K562 (cell line): ENCODE measurements around the gene SPATA32. TPM values are rescaled to one million over a fixed set of nuclear protein-coding genes. Genes with fewer than 3 reads are reported as not detected.

Source experiments
- ATAC-seq: fragments of 200-7000 bp; cut with Tn5 transposase; 3 replicates; pipeline ENCODE4 v1.9.1; 2020; ENCODE audit warnings: moderate library complexity
- BruUV-seq: library from RNA; stranded (reverse); fragments of 400-500 nt; replicated peaks from 2 replicates; lab custom pipeline; 2021; lab: Mats Ljungman, UMichigan
- CTCF ChIA-PET: fragments of 300-600 bp; formaldehyde crosslinking; extraction: SDS; loops from one replicate; lab custom pipeline; 2021; ENCODE audit warnings: low intra/inter-chr PET ratio; lab: Yijun Ruan, JAX
- POLR2A ChIA-PET: fragments of 300-600, 350-650 bp; sonication (Branson Sonifier 250); formaldehyde crosslinking; extraction: SDS; loops from one replicate; lab custom pipeline; 2021; ENCODE audit warnings: antibody characterized with exemption, inconsistent platforms; lab: Yijun Ruan, JAX
- DNase-seq, 4 experiments: peaks; one replicate each; pipeline versions ENCODE4 v3.0.0 to v3.0.0-alpha.2; 2011 to 2018; ENCODE audit warnings: low spot score in 3 of 4, mixed read lengths in 3 of 4; ENCODE audit errors: extremely low read depth in 1 of 4
- FAIRE-seq: peaks from 2 replicates; lab custom pipeline; 2011; peaks lifted over from hg19 to GRCh38; lab: Jason Lieb, UNC
- H2AFZ ChIP-seq: 2 replicates; pipeline ENCODE4 v1.6.0; 2011; ENCODE audit warnings: low read depth, low read length, control low read depth, inconsistent platforms
- H3K27ac ChIP-seq: fragments of 200-600 bp; 3 replicates; pipeline ENCODE4 v1.8.0; 2011; ENCODE audit warnings: low read depth, mild to moderate bottlenecking, control low read depth, inconsistent platforms, low read length, moderate library complexity, mixed read lengths; ENCODE audit errors: extremely low read depth
- H3K27me3 ChIP-seq, 2 experiments: fragments of 300-600 bp in 1 of 2; 2 replicates in 1 of 2; 3 replicates in 1 of 2; pipeline versions ENCODE4 v1.6.0 to v1.8.0; 2011; ENCODE audit warnings: inconsistent platforms in 2 of 2, low read length in 2 of 2, mild to moderate bottlenecking in 1 of 2, mixed read lengths in 1 of 2, moderate library complexity in 1 of 2; ENCODE audit not compliant: control insufficient read depth in 2 of 2, insufficient read depth in 2 of 2
- H3K36me3 ChIP-seq: fragments of 300-600 bp; 3 replicates; pipeline ENCODE4 v1.8.0; 2011; ENCODE audit warnings: mild to moderate bottlenecking, low read length, inconsistent platforms; ENCODE audit not compliant: control insufficient read depth, insufficient read depth
- H3K4me1 ChIP-seq, 2 experiments: fragments of 200-600 bp in 1 of 2; replicated peaks in 1 of 2; 2 replicates in 1 of 2; 3 replicates in 1 of 2; pipeline versions ENCODE4 v1.5.1 to v1.8.0; 2011; ENCODE audit warnings: inconsistent platforms in 2 of 2, low read length in 2 of 2, mild to moderate bottlenecking in 1 of 2, mixed read lengths in 1 of 2, moderate library complexity in 1 of 2; ENCODE audit not compliant: control insufficient read depth in 2 of 2, insufficient read depth in 2 of 2
- H3K4me2 ChIP-seq: 2 replicates; pipeline ENCODE4 v1.6.1; 2011; ENCODE audit warnings: low read length, control low read depth, inconsistent platforms, mixed read lengths; ENCODE audit not compliant: insufficient read depth
- H3K4me3 ChIP-seq: fragments of 200-600 bp; sonication (generic), shearing (Covaris generic); 2 replicates; pipeline ENCODE4 v1.5.1; 2016; ENCODE audit warnings: control low read depth, inconsistent platforms
- H3K79me2 ChIP-seq: fragments of 200-600 bp; 3 replicates; pipeline ENCODE4 v1.8.0; 2011; ENCODE audit warnings: low read length, inconsistent platforms; ENCODE audit not compliant: control insufficient read depth, insufficient read depth
- H3K9ac ChIP-seq, 2 experiments: 2 replicates each; pipeline versions ENCODE4 v1.6.0 to v1.6.1; 2011; ENCODE audit warnings: low read depth in 2 of 2, low read length in 2 of 2, control low read depth in 1 of 2, inconsistent platforms in 1 of 2, mild to moderate bottlenecking in 1 of 2, mixed read lengths in 1 of 2; ENCODE audit not compliant: insufficient read depth in 1 of 2
- H3K9me1 ChIP-seq: one replicate; pipeline ENCODE4 v1.6.0; 2011; ENCODE audit warnings: inconsistent platforms, mild to moderate bottlenecking, low read length, moderate library complexity; ENCODE audit not compliant: control insufficient read depth, insufficient read depth
- H3K9me3 ChIP-seq: replicated peaks from 2 replicates; pipeline ENCODE4 v1.5.1; 2011; ENCODE audit warnings: low read depth, low read length, inconsistent platforms; ENCODE audit not compliant: control insufficient read depth, insufficient read depth
- H4K20me1 ChIP-seq: replicated peaks from 2 replicates; pipeline ENCODE4 v1.6.1; 2011; ENCODE audit warnings: low read length, inconsistent platforms, mixed read lengths; ENCODE audit not compliant: control insufficient read depth, insufficient read depth
- NRF1 ChIP-seq, 2 experiments: fragments of 450-650 bp; IDR thresholded peaks in 1 of 2; conservative IDR thresholded peaks in 1 of 2; 2 replicates each; pipeline ENCODE4 v1.6.1; 2014; ENCODE audit warnings: mild to moderate bottlenecking in 2 of 2
- PREB ChIP-seq: sonication (generic); formaldehyde crosslinking; IDR thresholded peaks from 2 replicates; pipeline ENCODE4 v1.8.1; 2023; ENCODE audit warnings: mild to moderate bottlenecking, missing genetic modification reagents
- RFX1 ChIP-seq: fragments of 450-650 bp; IDR thresholded peaks from 2 replicates; pipeline ENCODE4 v1.6.1; 2016; ENCODE audit warnings: mild to moderate bottlenecking, moderate library complexity
- ZNF407 ChIP-seq: fragments of 450-650 bp; IDR thresholded peaks from 2 replicates; pipeline ENCODE4 v1.6.1; 2016; ENCODE audit warnings: low read depth
- WGBS: fragments of 100-300 bp; shearing (Covaris generic); methylation state at CpG from one replicate; pipeline ENCODE4 v1.1.6; 2016; ENCODE audit warnings: low coverage, mixed read lengths; ENCODE audit not compliant: insufficient coverage; ENCODE audit errors: missing lambda C conversion rate; 5-methylcytosine and 5-hydroxymethylcytosine counted together
- in situ Hi-C: fragments of 300-500 bp; cut with MboI; formaldehyde crosslinking; loops from 4 replicates; pipeline ENCODE4 v1.15.0; 2018; ENCODE audit warnings: inconsistent platforms, mixed read lengths
- intact Hi-C: fragments of 100-400 bp; cut with micrococcal nuclease; formaldehyde crosslinking; loops from 2 replicates; pipeline ENCODE4 v1.14.2; 2022
- polyA plus RNA-seq, 8 experiments: library from polyadenylated mRNA; depleted of rRNA in 4 of 8; stranded (reverse) in 5 of 8; unstranded in 3 of 8; fragments of >200 nt; fragmentation: Nextera tagmentation in 2 of 8; fragmentation: Illumina TruSeq in 1 of 8; extraction: Ambion mirVana in 2 of 8; extraction: Trizol in 1 of 8; gene quantifications; 2 replicates each; pipeline versions ENCODE4 v1.2.1 to v1.2.3, GENCODE V29; 2011 to 2014; ENCODE audit warnings: inconsistent platforms in 1 of 8, missing spikeins in 1 of 8
- total RNA-seq, 7 experiments: library from RNA; depleted of rRNA in 6 of 7; stranded (reverse); fragments of >200 nt in 6 of 7; fragmentation: Illumina TruSeq in 2 of 7; extraction: Trizol in 2 of 7; gene quantifications; 2 replicates each; pipeline versions ENCODE4 v1.2.1 to v1.2.3, GENCODE V29; 2011 to 2021; ENCODE audit warnings: low replicate concordance in 1 of 7

Gene SPATA32
- total and polyA plus RNA-seq, 9 of the 15 experiments (the other 6 are each of a cell fraction or from before 2014, with no cell fraction given), result 0.03 to 0.06 TPM; not detected in 7

GRCh38 chr17:45287526-45288500, 25.9 kb upstream of the SPATA32 start:
- TF ChIP-seq RFX1 (peak; percentile 41), PREB (no peak), ZNF407 (no peak), NRF1 (conservative IDR thresholded peaks at IDR 0.05 in 1 of 2, IDR thresholded peaks at IDR 0.05 in 1 of 2) (no peak)
- H3K27me3 ChIP-seq, result no peaks in the 10 kb centered on the region
- intact Hi-C loops (no loop called here), in situ Hi-C loops (no loop called here)
- CTCF ChIA-PET, result no interaction called here
- no peak overlapping the region for H2AFZ ChIP-seq
- no peak overlapping the region for H3K4me2 ChIP-seq
- POLR2A ChIA-PET, result interaction anchor here (0.6 to 2.7 kb wide), 8 partner anchors 8 to 553 kb away, joined by 3 to 13 read pairs (median 4); no protein-coding TSS in a partner anchor
- FAIRE-seq (no peak), DNase-seq (peak in 2 of 4 experiments; percentile 30 to 37), ATAC-seq (no peak)
- H3K4me3 ChIP-seq, result no peak overlapping the region
- H4K20me1 ChIP-seq, result peaks cover 10% of the 10 kb centered on the region
- H3K79me2 ChIP-seq, result peaks cover under 1% of the 10 kb centered on the region; the same call in 1 of the 3 replicates
- no peak overlapping the region for H3K27ac ChIP-seq
- H3K36me3 ChIP-seq, result peaks cover 77% of the 10 kb centered on the region; the same call in 2 of the 3 replicates
- WGBS, result 78% methylated on average over 9 of the region's 10 CpGs
- no peaks in the 10 kb centered on the region for H3K9me1 ChIP-seq
- H3K9me3 ChIP-seq, result no peaks in the 10 kb centered on the region
- H3K9ac ChIP-seq, result peak overlapping the region in 1 of 2 experiments; percentile 33; a peak in 1 of 4 replicates
- no TSS peak for BruUV-seq
- H3K4me1 ChIP-seq, result peaks cover 0 to 7% of the 10 kb centered on the region in 2 experiments; a peak in 1 of 5 replicates
